GM21423 (cell line): ENCODE results near the gene SLC25A23.
A peak's percentile ranks its signal among the peaks of the same experiment; 100 is the strongest.

Experiments
- ATAC-seq: cut with Tn5 transposase; IDR thresholded peaks from one replicate; pipeline ENCODE4 v1.9.1; 2021; ENCODE audit warnings: mild to moderate bottlenecking, moderate library complexity; ENCODE audit not compliant: unreplicated experiment

The SLC25A23 gene

GRCh38 chr19:6481541-6482342, 22.1 kb upstream of the SLC25A23 start, which contains the start of gene DENND1C:
DENND1C (minus strand) TSS chr19:6481787; CDS start chr19:6481695, 92 bp downstream.
- peak; percentile 55 for ATAC-seq

GRCh38 chr19:6480848-6481415, 21.3 kb upstream of the SLC25A23 start:
- ATAC-seq, result peak; percentile 24

- no peak for ATAC-seq
Measured at GRCh38 chr19:6479836-6480398, 20.3 kb upstream of the SLC25A23 start.

GRCh38 chr19:6478815-6479214, 19.2 kb upstream of the SLC25A23 start:
- no peak for ATAC-seq

- no peak for ATAC-seq
Measured at GRCh38 chr19:6476896-6477431, 17.4 kb upstream of the SLC25A23 start.

- no peak for ATAC-seq
Measured at GRCh38 chr19:6476155-6476895, 16.7 kb upstream of the SLC25A23 start.

- ATAC-seq, result no peak
Measured at GRCh38 chr19:6475321-6476108, 15.9 kb upstream of the SLC25A23 start.

GRCh38 chr19:6473647-6474046, 14.1 kb upstream of the SLC25A23 start:
- no peak for ATAC-seq

GRCh38 chr19:6472713-6473112, 13.1 kb upstream of the SLC25A23 start:
- ATAC-seq, result no peak

- no peak for ATAC-seq
Measured at GRCh38 chr19:6471076-6471475, 11.5 kb upstream of the SLC25A23 start.

GRCh38 chr19:6470173-6470572, 10.6 kb upstream of the SLC25A23 start:
- no peak for ATAC-seq

- no peak for ATAC-seq
Measured at GRCh38 chr19:6467384-6467783, 7.8 kb upstream of the SLC25A23 start.

- ATAC-seq, result no peak
Measured at GRCh38 chr19:6466526-6467248, 7.1 kb upstream of the SLC25A23 start.

- no peak for ATAC-seq
Measured at GRCh38 chr19:6465663-6466062, 6.1 kb upstream of the SLC25A23 start.

- no peak for ATAC-seq
Measured at GRCh38 chr19:6465006-6465405, 5.4 kb upstream of the SLC25A23 start.

- no peak for ATAC-seq
Measured at GRCh38 chr19:6464070-6464873, 4.7 kb upstream of the SLC25A23 start, which contains the start of gene CRB3. CRB3 (plus strand) TSS chr19:6464271; CDS start chr19:6464702, 431 bp downstream.

GRCh38 chr19:6460099-6460884, 700 bp upstream of the SLC25A23 start:
- peak; percentile 69 for ATAC-seq

- no peak for ATAC-seq
Measured at GRCh38 chr19:6458695-6459261, 814 bp downstream of the SLC25A23 start.
